OCI-LY3 (cell line): ENCODE results near the gene MYO9A.

Experiments
- EZH2phosphoT487 ChIP-seq: fragments of 200-600 bp; shearing (Covaris generic); IDR thresholded peaks from 2 replicates; pipeline ENCODE4 v1.6.1; 2018; ENCODE audit warnings: antibody characterized with exemption, mixed run types, low read depth
- TF ChIP-seq, protein P1 (sequence below): fragments of 200-600, 300-600 bp; sonication (generic); IDR thresholded peaks from 2 replicates; pipeline ENCODE4 v1.5.1; 2014; ENCODE audit warnings: antibody characterized with exemption, low read length, low read depth

DNA sequence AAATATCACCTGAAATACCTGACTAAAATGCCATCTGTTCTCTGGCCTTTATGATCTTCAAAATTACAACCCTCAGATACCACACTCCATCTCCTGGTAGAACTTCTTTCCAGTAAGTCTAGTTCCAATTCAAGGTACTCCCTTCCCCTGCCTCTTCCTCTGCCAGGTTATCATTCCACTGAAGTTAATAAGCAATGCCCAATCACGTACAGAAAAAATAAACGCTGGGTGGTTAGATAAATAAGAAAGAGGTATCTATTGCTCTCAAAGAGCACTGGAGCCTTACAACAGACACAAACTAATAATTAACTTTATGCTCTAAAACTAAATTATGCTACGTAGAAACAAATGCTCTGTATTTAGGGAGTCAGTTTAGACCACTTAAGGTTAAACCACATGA lies 112.5 kb downstream of the MYO9A start:
- TF ChIP-seq, protein P1, sequence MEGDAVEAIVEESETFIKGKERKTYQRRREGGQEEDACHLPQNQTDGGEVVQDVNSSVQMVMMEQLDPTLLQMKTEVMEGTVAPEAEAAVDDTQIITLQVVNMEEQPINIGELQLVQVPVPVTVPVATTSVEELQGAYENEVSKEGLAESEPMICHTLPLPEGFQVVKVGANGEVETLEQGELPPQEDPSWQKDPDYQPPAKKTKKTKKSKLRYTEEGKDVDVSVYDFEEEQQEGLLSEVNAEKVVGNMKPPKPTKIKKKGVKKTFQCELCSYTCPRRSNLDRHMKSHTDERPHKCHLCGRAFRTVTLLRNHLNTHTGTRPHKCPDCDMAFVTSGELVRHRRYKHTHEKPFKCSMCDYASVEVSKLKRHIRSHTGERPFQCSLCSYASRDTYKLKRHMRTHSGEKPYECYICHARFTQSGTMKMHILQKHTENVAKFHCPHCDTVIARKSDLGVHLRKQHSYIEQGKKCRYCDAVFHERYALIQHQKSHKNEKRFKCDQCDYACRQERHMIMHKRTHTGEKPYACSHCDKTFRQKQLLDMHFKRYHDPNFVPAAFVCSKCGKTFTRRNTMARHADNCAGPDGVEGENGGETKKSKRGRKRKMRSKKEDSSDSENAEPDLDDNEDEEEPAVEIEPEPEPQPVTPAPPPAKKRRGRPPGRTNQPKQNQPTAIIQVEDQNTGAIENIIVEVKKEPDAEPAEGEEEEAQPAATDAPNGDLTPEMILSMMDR, result no peak
- no peak for TF ChIP-seq EZH2phosphoT487
